ENCODE measurements around the gene EIF3M.

GRCh38 chr11:32630844-32631243 is 47.2 kb downstream of the EIF3M start:
- TF ChIP-seq POLR2A (IDR thresholded peaks at IDR 0.05) (no peak), CTCF (IDR thresholded peaks at IDR 0.05) (no peak)
